Measurements from ENCODE around the gene SUCO. TPM values are rescaled to one million over a fixed set of nuclear protein-coding genes. Genes with fewer than 3 reads are reported as not detected.

Gene SUCO
- total RNA-seq, 4 donors from 2014 or later = 34.7 to 67.9 (median 37.7) TPM

DNA sequence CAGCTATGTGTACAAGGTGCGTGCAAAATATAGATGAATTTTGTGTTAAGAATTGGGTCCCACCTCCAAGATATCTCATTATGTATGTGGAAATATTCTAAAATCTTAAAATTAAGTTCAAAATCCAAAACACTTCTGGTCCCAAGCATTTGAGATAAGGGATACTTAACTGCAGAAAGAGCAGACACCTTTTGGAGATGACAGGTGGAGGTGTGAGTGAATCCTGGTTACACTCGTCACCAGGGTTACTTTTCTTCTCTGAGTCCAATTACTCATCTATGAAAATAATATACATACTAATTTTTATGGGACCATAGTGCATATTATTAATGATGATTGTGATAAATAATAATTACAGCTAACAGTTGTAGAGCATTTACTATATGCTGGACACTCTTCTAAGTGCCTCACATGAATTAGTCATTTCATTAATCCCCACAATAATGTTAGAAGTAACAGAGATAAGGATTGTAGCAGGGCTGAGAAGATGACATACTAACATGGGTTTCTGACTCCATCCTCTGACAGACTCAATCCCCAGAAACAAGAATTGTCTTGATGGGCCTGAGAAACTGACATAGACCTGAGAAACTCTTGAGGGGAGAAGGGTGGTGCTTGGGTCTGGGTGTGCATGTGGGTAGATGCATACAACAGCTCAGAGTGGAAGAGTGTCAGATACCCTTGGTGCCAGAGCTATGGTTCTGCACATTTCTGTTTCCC is 117.7 kb downstream of the SUCO start:
- H3K27ac ChIP-seq = no peak overlapping the region
- no peaks in the 10 kb centered on the region for H3K36me3 ChIP-seq
- intact Hi-C loops (cut with DNase I) = no loop called here
- no peak for DNase-seq
- no peaks in the 10 kb centered on the region for H3K4me1 ChIP-seq
- TF ChIP-seq POLR2A (IDR thresholded peaks at IDR 0.05) = no peak
- TF ChIP-seq, protein P1, sequence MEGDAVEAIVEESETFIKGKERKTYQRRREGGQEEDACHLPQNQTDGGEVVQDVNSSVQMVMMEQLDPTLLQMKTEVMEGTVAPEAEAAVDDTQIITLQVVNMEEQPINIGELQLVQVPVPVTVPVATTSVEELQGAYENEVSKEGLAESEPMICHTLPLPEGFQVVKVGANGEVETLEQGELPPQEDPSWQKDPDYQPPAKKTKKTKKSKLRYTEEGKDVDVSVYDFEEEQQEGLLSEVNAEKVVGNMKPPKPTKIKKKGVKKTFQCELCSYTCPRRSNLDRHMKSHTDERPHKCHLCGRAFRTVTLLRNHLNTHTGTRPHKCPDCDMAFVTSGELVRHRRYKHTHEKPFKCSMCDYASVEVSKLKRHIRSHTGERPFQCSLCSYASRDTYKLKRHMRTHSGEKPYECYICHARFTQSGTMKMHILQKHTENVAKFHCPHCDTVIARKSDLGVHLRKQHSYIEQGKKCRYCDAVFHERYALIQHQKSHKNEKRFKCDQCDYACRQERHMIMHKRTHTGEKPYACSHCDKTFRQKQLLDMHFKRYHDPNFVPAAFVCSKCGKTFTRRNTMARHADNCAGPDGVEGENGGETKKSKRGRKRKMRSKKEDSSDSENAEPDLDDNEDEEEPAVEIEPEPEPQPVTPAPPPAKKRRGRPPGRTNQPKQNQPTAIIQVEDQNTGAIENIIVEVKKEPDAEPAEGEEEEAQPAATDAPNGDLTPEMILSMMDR (IDR thresholded peaks at IDR 0.05) = no peak
- H3K4me3 ChIP-seq (replicated peaks in 1 of 3) = no peak overlapping the region
- no peaks in the 10 kb centered on the region for H3K27me3 ChIP-seq
- H3K9me3 ChIP-seq = no peaks in the 10 kb centered on the region
- 82 to 87% methylated on average over 2 of the region's 2 CpGs for WGBS, 2 donors

GRCh38 chr1:172653015-172653709 is 120.2 kb downstream of the SUCO start:
- Histone ChIP-seq H3K27ac (no peak overlapping the region), H3K36me3 (no peaks in the 10 kb centered on the region), H3K4me3 (replicated peaks in 1 of 3) (no peak overlapping the region), H3K27me3 (no peaks in the 10 kb centered on the region), H3K4me1 (no peaks in the 10 kb centered on the region), H3K9me3 (no peaks in the 10 kb centered on the region)
- DNase-seq = no peak
- intact Hi-C loops (cut with DNase I) = no loop called here
- WGBS, 2 donors = 32 to 75% methylated on average over 5 of the region's 5 CpGs
- TF ChIP-seq, protein P1 (IDR thresholded peaks at IDR 0.05) = no peak
- TF ChIP-seq POLR2A (IDR thresholded peaks at IDR 0.05) = no peak

DNA sequence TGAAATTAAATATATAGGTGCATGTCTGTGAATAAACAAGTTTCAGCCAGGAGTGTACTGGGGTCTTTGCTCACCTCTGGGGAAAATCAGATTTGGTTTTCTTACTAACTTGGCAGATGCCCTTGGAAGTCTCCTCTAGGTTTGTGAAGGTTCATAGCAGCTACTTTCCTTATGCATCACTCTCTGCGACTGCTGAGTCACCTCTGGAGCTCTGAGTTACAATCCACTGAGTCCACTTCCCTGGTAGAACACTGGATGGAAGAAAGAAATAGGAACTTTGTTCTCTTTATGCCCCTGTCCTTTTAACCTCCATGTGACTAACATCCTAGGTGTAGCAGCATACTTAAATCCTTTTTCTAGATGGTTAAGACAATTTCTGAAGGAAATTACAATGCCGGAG is 121.6 kb downstream of the SUCO start:
- no peak for DNase-seq
- intact Hi-C loops (cut with DNase I) = no loop called here
- no peaks in the 10 kb centered on the region for H3K4me1 ChIP-seq
- no peaks in the 10 kb centered on the region for H3K36me3 ChIP-seq
- 88 to 95% methylated on average over 2 of the region's 2 CpGs for WGBS, 2 donors
- no peak overlapping the region for H3K27ac ChIP-seq
- H3K27me3 ChIP-seq = no peaks in the 10 kb centered on the region
- no peaks in the 10 kb centered on the region for H3K9me3 ChIP-seq
- TF ChIP-seq, protein P1 (IDR thresholded peaks at IDR 0.05) = no peak
- no peak for TF ChIP-seq POLR2A (IDR thresholded peaks at IDR 0.05)
- no peak overlapping the region for H3K4me3 ChIP-seq (replicated peaks in 1 of 3)

DNA sequence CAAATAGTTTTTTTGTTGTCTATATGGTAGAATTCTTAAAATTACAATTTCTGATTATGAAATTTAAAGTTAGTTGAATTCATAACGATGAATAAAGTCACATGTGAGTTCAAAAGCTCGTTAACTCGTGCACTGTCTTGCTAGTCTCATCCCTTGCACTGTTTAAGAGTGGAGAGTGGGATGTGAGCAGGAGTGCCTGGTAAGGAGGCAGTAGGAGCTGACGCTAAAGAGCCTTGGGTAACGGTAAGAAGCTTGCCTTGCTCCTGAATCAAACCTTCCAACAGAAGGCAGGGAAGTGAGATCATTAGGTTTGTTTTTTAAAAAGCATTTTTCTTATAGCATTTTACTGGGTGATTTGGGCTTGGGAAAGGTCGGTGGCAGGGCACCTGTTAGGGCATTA is 123.6 kb downstream of the SUCO start:
- H3K4me1 ChIP-seq = no peaks in the 10 kb centered on the region
- H3K27me3 ChIP-seq = no peaks in the 10 kb centered on the region
- no peaks in the 10 kb centered on the region for H3K36me3 ChIP-seq
- no peaks in the 10 kb centered on the region for H3K9me3 ChIP-seq
- intact Hi-C loops (cut with DNase I) = no loop called here
- no peak for DNase-seq
- TF ChIP-seq, protein P1 (IDR thresholded peaks at IDR 0.05) = no peak
- TF ChIP-seq POLR2A (IDR thresholded peaks at IDR 0.05) = no peak
- no peak overlapping the region for H3K27ac ChIP-seq
- 86 to 91% methylated on average over 6 of the region's 6 CpGs for WGBS, 2 donors
- no peak overlapping the region for H3K4me3 ChIP-seq (replicated peaks in 1 of 3)

- Histone ChIP-seq H3K27me3 (no peaks in the 10 kb centered on the region), H3K36me3 (no peaks in the 10 kb centered on the region), H3K4me3 (replicated peaks in 1 of 3) (no peak overlapping the region), H3K4me1 (no peaks in the 10 kb centered on the region), H3K27ac (no peak overlapping the region), H3K9me3 (no peaks in the 10 kb centered on the region)
- intact Hi-C loops (cut with DNase I) = no loop called here
- 85 to 89% methylated on average over 1 of the region's 1 CpG for WGBS, 2 donors
- no peak for DNase-seq
- TF ChIP-seq, protein P1 (IDR thresholded peaks at IDR 0.05) = no peak
- no peak for TF ChIP-seq POLR2A (IDR thresholded peaks at IDR 0.05)
Observed at GRCh38 chr1:172657586-172657985, 124.6 kb downstream of the SUCO start.

All from thyroid gland (tissue), 4 donors.